Large intestine (tissue), 3 donors: ENCODE data around the gene PRMT1. TPM values are rescaled to one million over a fixed set of nuclear protein-coding genes. Genes with fewer than 3 reads are reported as not detected.

Experiments used
- DNase-seq, 2 donors: peaks; one replicate each; pipeline versions ENCODE4 v3.0.0 to v3.0.0-alpha.2; 2013
- H3K27ac ChIP-seq: one replicate; pipeline ENCODE4 v1.5.1; 2013; ENCODE audit warnings: low read length
- H3K27me3 ChIP-seq: 2 replicates; pipeline ENCODE4 v1.6.1; 2013; ENCODE audit warnings: low read length; ENCODE audit not compliant: control insufficient read depth, insufficient read depth
- H3K36me3 ChIP-seq: 2 replicates; pipeline ENCODE4 v1.6.1; 2013; ENCODE audit warnings: low read length; ENCODE audit not compliant: control insufficient read depth, insufficient read depth
- H3K4me1 ChIP-seq: one replicate; pipeline ENCODE4 v1.6.1; 2013; ENCODE audit warnings: low read length; ENCODE audit not compliant: control insufficient read depth, insufficient read depth
- H3K4me3 ChIP-seq: one replicate; pipeline ENCODE4 v1.5.1; 2013; ENCODE audit warnings: low read length
- H3K9me3 ChIP-seq: one replicate; pipeline ENCODE4 v1.6.1; 2013; ENCODE audit warnings: mild to moderate bottlenecking, low read depth, low read length, moderate library complexity; ENCODE audit not compliant: control insufficient read depth
- WGBS: methylation state at CpG from one replicate; pipeline ENCODE4 v1.1.5; 2013; ENCODE audit warnings: low lambda C conversion rate; ENCODE audit not compliant: insufficient coverage; 5-methylcytosine and 5-hydroxymethylcytosine counted together
- polyA plus RNA-seq: library from polyadenylated mRNA; unstranded; fragments of 120-200 nt; gene quantifications from one replicate; pipeline ENCODE4 v1.2.1, GENCODE V29; 2013

The PRMT1 gene
- polyA plus RNA-seq, 1 donor = 125 TPM

DNA sequence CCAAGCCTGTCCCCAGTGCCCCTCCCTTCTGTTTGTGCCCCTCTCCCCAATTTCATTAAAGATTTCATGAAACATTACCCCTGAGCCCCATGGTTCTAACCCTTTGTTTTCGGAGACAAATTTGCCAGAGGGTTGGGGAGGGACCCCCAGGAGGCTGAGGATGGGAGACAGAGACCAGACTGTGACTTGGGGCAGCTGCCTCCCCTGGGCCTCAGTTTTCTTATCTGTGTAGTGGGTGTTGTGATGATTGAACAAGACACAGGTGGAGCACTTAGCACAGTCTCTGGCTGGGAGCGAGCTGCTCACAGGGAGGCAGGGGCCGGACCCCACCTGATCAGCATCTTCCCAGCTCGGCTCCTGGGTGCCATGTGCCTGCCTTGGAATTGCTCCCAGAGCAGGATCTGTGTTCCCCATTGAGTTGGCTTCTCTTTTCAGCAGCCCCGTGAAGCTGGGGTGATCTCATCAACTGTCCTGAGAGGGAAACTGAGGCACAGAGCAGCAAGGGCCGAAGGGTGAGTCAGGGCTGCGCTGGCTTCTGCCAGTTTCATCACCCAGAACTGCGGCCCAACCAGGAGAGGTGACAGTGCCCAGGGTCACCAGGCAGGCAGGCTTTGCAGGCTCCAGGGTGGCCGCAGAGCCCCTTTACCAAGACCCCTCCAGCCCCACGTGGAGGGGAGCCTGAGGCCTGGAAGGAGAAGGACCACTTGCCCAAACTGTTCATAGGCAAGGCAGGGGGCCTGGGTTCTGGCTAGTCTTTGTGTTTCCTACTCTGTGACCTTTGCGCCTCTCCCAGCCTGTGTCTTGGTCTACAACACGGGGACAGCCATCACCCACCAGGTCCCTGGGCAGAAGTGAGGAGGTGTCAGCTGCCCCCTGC is 18.3 kb upstream of the PRMT1 start:
- no peak overlapping the region for H3K27ac ChIP-seq
- H3K4me3 ChIP-seq = no peak overlapping the region
- H3K9me3 ChIP-seq = no peaks in the 10 kb centered on the region
- peaks cover 4% of the 10 kb centered on the region for H3K4me1 ChIP-seq
- DNase-seq = no peak
- no peaks in the 10 kb centered on the region for H3K27me3 ChIP-seq
- no CpG with 5 or more reads among the region's 12 CpGs for WGBS
- peaks cover 90% of the 10 kb centered on the region for H3K36me3 ChIP-seq

DNA sequence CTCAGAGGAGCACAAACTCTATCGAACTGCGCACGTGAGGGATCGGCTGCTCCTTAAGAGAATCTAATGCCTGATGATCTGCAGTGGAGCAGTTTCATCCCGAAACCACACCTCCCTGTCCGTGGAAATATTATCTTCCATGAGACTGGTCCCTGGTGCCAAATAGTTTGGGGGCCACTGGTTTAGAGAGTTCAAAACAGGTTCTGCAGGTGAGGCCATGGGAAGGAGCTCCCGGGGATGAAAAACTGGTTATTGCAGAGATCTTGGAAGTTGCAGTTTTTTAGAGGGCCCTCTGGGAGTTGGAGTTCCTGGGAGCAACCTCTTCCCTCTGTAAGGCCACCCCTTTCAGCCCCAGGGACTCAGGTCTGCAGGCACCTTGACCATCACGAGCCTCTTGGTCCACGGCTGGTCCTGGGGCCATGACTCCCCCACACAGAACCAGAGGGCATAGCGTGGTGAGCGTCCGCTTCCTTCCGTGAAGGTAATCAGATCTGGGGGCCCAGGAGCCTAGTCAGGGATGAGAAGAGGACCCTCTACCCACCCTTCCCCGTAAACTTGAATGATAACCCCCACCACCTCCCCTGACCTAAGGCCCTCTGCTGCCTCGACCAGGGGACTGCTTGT is 16.6 kb upstream of the PRMT1 start:
- no peak for DNase-seq
- H3K36me3 ChIP-seq = peaks cover 75% of the 10 kb centered on the region
- WGBS = no CpG with 5 or more reads among the region's 15 CpGs

DNA sequence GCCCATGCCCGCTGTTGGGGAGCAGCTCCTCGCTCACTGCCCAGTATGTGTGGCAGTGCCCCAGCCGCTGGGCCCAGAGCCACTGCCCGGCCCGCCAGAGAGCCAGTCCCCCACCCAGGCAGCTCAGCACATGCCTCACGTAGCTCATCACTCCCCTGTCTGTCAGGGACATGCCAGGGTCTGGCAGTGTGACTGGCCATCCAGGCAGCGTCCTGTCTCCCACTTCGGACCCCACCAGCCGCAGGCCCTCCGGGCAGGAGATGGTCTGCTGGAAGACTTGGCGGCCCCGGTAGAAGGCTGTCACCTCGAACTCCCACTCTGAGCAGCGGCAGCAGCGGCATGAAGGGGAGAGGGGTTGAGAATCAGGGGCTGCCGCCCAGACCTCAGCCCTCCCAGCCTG is 15.1 kb upstream of the PRMT1 start:
- H3K36me3 ChIP-seq = peaks cover 60% of the 10 kb centered on the region

More for the DNA sequence above, 16.6 kb upstream of the PRMT1 start:
- H3K27me3 ChIP-seq = no peaks in the 10 kb centered on the region
- H3K4me3 ChIP-seq = no peak overlapping the region
- no peak overlapping the region for H3K27ac ChIP-seq
- no peaks in the 10 kb centered on the region for H3K9me3 ChIP-seq
- peaks cover 8% of the 10 kb centered on the region for H3K4me1 ChIP-seq

DNA sequence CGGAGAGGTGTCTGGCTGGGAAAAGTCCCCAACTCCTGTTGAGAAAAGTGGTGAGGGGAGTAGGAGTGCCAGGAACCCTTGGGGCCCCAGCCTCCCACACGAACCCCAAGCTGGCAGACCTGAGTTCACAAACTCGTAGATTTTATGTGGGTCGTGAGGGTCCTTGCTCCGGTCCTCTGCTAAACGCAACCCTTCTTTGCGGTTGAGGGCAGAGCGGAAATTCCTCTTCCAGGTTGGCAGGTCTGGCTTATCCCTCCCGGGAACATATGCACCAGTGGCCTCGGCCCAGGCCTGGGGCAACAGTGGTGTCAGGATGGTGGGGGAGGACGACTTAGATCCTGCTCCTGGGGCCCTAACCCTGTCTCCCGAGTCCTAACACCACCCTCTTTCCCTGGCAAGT is 13.8 kb upstream of the PRMT1 start:
- H3K36me3 ChIP-seq = peaks cover 49% of the 10 kb centered on the region
- no peak for DNase-seq
- no peaks in the 10 kb centered on the region for H3K9me3 ChIP-seq
- peaks cover 13% of the 10 kb centered on the region for H3K4me1 ChIP-seq
- no peaks in the 10 kb centered on the region for H3K27me3 ChIP-seq
- no CpG with 5 or more reads among the region's 12 CpGs for WGBS
- no peak overlapping the region for H3K4me3 ChIP-seq
- H3K27ac ChIP-seq = no peak overlapping the region

More for the DNA sequence above, 15.1 kb upstream of the PRMT1 start:
- Histone ChIP-seq H3K27me3 (no peaks in the 10 kb centered on the region), H3K27ac (no peak overlapping the region), H3K4me3 (no peak overlapping the region), H3K9me3 (no peaks in the 10 kb centered on the region), H3K4me1 (peaks cover 13% of the 10 kb centered on the region)
- DNase-seq = no peak
- no CpG with 5 or more reads among the region's 16 CpGs for WGBS

DNA sequence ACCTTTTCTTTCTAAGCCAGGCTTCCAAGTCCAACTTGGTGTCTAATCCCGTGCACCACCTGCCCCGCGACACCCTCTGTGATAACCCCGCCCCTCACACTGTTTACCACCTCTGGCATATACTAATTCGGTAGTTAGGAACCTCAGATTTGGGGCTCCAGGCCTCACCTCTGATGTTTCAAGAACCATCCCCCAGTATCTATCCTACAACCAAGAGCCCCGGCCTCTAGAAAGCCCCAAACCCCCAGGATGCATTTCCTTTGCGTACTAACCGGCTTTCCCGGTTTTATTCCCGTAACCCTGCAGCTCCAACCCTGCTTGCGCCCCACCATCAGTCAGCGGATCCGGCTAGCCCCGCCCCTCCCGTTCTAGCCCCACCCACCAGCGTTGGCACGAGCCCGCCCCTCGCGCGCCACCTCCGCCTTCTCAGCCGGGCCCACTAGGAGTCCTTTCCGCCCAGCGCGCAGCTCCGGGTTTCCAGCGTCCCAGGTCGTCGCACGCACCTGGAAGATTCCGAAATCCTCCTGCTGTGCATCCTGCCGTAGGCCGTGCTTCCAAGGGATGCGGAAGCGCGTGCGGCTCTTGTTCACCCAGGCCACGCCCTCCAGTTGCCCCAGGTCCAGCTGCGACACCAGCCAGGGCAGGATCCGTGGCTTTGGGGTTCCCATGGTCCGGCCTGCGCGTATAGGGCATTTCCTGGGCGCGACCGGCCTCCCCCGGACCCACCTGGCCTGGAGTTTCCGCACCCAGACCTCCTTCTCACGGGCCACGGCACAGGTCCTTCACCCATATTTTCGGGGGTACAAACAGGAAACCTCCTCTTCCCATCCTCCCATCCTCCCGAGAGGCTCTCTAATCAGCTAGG is 12.7 kb upstream of the PRMT1 start:
- H3K4me1 ChIP-seq = peaks cover 13% of the 10 kb centered on the region
- peak overlapping the region; percentile 92 for H3K27ac ChIP-seq
- H3K27me3 ChIP-seq = no peaks in the 10 kb centered on the region
- no peaks in the 10 kb centered on the region for H3K9me3 ChIP-seq
- peaks cover 37% of the 10 kb centered on the region for H3K36me3 ChIP-seq
- peak; percentile 74 to 91 for DNase-seq
- peak overlapping the region; percentile 70 for H3K4me3 ChIP-seq
- no CpG with 5 or more reads among the region's 53 CpGs for WGBS

DNA sequence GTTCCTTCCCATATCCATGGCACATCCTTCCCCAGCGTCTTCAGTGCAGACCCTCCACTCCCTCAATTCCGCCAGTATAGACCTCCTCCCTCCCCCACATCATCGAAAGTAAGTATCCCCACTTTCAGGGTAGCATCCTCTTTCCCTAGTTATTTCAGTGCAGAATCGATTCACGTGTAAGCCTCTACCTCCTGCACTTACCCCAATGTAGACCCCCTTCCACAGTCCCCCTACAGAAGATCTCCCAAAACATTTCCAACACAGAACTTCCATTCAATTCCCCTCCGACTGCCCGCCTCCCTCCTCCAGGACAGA is 12.1 kb upstream of the PRMT1 start:
- no peaks in the 10 kb centered on the region for H3K9me3 ChIP-seq
- no CpG with 5 or more reads among the region's 7 CpGs for WGBS
- no peak for DNase-seq

DNA sequence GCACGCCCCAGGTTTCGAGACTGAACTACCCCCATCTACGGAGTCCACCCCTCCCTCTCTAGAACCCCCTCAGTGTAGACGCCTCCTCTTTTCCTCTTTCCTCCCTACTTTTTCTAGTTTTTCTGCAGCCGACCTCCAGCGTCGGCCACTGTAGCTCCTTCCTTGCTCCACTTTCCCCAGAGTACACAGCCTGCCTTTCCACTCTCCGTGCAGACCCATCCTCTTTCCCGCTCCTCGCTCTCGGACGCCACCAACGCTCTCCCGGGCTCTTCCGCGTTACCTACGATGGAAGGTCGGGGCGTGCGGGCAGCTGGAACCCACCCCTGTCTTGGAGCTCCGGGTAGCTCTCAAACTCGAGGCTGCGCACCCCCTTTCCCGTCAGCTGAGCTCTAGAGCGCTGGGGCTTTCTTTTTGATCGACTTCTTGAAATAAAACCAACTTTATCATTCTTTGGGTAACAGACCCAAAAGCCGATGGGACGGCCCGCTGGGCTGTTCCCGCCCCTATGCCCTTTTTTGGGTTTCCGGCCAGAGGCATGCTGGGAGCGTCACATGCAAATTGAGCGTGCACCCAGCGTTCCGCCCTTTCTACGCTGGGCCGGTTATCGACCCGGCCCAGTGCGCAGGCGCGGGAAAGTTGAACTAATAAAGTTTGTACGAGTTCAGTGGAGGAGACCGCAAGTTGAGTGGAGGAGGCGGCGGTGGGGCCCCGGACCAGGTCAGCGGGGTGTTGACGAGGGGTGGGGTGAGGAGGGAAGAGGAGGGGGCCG is 11.5 kb upstream of the PRMT1 start, which contains the start of the genes BCL2L12 and IRF3:
TSS of gene BCL2L12 (plus strand) at position 583 of the 769 bp plus-strand sequence. CDS start 760 bp downstream, outside the sequence.
TSS of gene IRF3 (minus strand) at position 507 of the 769 bp plus-strand sequence. CDS start 1,019 bp downstream, outside the sequence.
- Histone ChIP-seq H3K9me3 (no peaks in the 10 kb centered on the region), H3K27ac (peak within 1 kb of the TSS; percentile 92), H3K4me3 (peak within 1 kb of the TSS; percentile 70), H3K27me3 (no peaks in the 10 kb centered on the region), H3K36me3 (peaks cover 28% of the 10 kb centered on the region), H3K4me1 (peaks cover 13% of the 10 kb centered on the region)
- WGBS = 0% methylated on average over 4 of the region's 50 CpGs
- peak; percentile 98 for DNase-seq

More for the DNA sequence above, 12.1 kb upstream of the PRMT1 start:
- Histone ChIP-seq H3K4me1 (peaks cover 13% of the 10 kb centered on the region), H3K4me3 (peak overlapping the region; percentile 70), H3K27ac (peak overlapping the region; percentile 92), H3K27me3 (no peaks in the 10 kb centered on the region), H3K36me3 (peaks cover 31% of the 10 kb centered on the region)

DNA sequence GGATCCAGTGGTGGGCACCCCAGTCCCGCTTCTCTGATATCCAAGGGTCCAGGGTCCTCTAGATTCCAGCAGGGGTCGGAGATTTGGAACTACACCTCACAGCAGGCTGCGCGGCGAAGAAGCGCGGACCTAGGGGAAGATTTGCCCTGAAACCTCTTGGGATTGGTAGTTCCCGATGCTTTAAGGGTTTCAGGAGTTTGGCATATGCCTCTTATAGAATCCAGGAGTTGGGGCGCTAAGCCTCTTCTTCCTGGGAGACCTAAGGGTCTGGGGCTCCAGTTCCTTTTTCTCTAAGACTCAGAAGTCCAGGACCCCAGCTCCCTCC is 11.0 kb upstream of the PRMT1 start:
- Histone ChIP-seq H3K4me1 (peaks cover 13% of the 10 kb centered on the region), H3K9me3 (no peaks in the 10 kb centered on the region), H3K36me3 (peaks cover 26% of the 10 kb centered on the region), H3K27me3 (no peaks in the 10 kb centered on the region), H3K27ac (no peak overlapping the region), H3K4me3 (peak overlapping the region; percentile 70)
- DNase-seq = no peak
- no CpG with 5 or more reads among the region's 9 CpGs for WGBS

DNA sequence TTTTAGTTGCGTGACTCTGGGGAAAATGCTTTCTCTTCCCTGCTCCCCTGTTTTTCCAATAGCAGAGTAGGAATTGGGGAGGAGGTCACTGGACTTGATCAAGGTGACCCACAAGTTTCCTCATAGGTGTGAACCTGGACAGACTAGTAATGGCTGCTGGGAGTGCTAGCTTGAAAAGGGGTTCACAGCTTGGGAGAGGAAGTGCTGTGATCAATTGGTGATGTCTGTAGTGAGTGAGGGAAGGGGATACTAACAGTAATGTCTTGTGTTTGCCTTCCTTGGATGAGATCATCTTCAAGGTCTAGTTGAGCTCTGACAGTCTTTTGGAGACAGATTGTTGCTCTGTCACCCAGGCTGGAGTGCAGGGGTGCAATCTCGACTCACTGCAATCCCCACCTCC is 9.6 kb upstream of the PRMT1 start:
- Histone ChIP-seq H3K4me1 (peaks cover 19% of the 10 kb centered on the region), H3K27me3 (no peaks in the 10 kb centered on the region), H3K27ac (no peak overlapping the region), H3K4me3 (no peak overlapping the region), H3K36me3 (peaks cover 12% of the 10 kb centered on the region), H3K9me3 (no peaks in the 10 kb centered on the region)
- DNase-seq = no peak
- WGBS = no CpG with 5 or more reads among the region's 2 CpGs
